Liver (tissue), 9 donors: ENCODE measurements around the gene LRRC32. TPM values are rescaled to one million over a fixed set of nuclear protein-coding genes. Genes with fewer than 3 reads are reported as not detected.

Experiments used
- DNase-seq: peaks from one replicate; pipeline ENCODE4 v3.0.0-alpha.2; 2017; ENCODE audit warnings: low spot score
- H3K27ac ChIP-seq, 2 donors: one replicate each; pipeline ENCODE4 v1.7.0; 2013; ENCODE audit warnings: inconsistent platforms in 2 of 2, low read length in 2 of 2, control low read depth in 1 of 2, low read depth in 1 of 2, mild to moderate bottlenecking in 1 of 2
- H3K27me3 ChIP-seq, 4 donors: one replicate each; pipeline versions ENCODE4 v1.6.1 to v1.7.0; 2013; ENCODE audit warnings: low read length in 3 of 4, inconsistent platforms in 1 of 4, mild to moderate bottlenecking in 1 of 4, moderate library complexity in 1 of 4; ENCODE audit not compliant: control insufficient read depth in 4 of 4, insufficient read depth in 4 of 4
- H3K36me3 ChIP-seq, 4 donors: one replicate each; pipeline versions ENCODE4 v1.6.1 to v1.7.0; 2013; ENCODE audit warnings: low read length in 3 of 4, mild to moderate bottlenecking in 3 of 4, low read depth in 1 of 4, moderate library complexity in 1 of 4; ENCODE audit not compliant: control insufficient read depth in 4 of 4, insufficient read depth in 3 of 4
- H3K4me1 ChIP-seq, 4 donors: one replicate each; pipeline versions ENCODE4 v1.6.1 to v1.7.0; 2013; ENCODE audit warnings: low read length in 3 of 4, mild to moderate bottlenecking in 3 of 4, moderate library complexity in 1 of 4; ENCODE audit not compliant: control insufficient read depth in 4 of 4, insufficient read depth in 4 of 4
- H3K4me3 ChIP-seq, 3 donors: one replicate each; pipeline versions ENCODE4 v1.6.1 to v1.7.0; 2013; ENCODE audit warnings: low read length in 3 of 3, control low read depth in 1 of 3, low read depth in 1 of 3, mild to moderate bottlenecking in 1 of 3
- H3K9ac ChIP-seq, 2 donors: one replicate each; pipeline ENCODE4 v1.7.0; 2013; ENCODE audit warnings: low read length in 2 of 2, mild to moderate bottlenecking in 2 of 2, moderate library complexity in 2 of 2, control low read depth in 1 of 2, low read depth in 1 of 2
- H3K9me3 ChIP-seq, 4 donors: one replicate each; pipeline versions ENCODE4 v1.6.1 to v1.7.0; 2013; ENCODE audit warnings: low read length in 3 of 4; ENCODE audit not compliant: control insufficient read depth in 4 of 4
- CTCF ChIP-seq: fragments of 150-350 bp; IDR thresholded peaks from 2 replicates; pipeline ENCODE4 v1.5.1; 2017; ENCODE audit warnings: improper control_type of control experiment, low read depth, low read length; ENCODE audit not compliant: missing input control
- EGR1 ChIP-seq, 2 donors: IDR thresholded peaks; 2 replicates each; pipeline ENCODE4 v1.6.1; 2016 to 2018; ENCODE audit warnings: antibody characterized with exemption in 2 of 2, low read depth in 2 of 2
- FOXA1 ChIP-seq: IDR thresholded peaks from 2 replicates; pipeline ENCODE4 v1.6.1; 2016; ENCODE audit warnings: antibody characterized with exemption
- FOXA2 ChIP-seq: IDR thresholded peaks from 2 replicates; pipeline ENCODE4 v1.6.1; 2016; ENCODE audit warnings: antibody characterized with exemption
- GABPA ChIP-seq, 2 donors: IDR thresholded peaks in 1 of 2; conservative IDR thresholded peaks in 1 of 2; 2 replicates each; pipeline ENCODE4 v1.6.1; 2016; ENCODE audit warnings: antibody characterized with exemption in 2 of 2, mild to moderate bottlenecking in 1 of 2, moderate library complexity in 1 of 2
- HNF4G ChIP-seq: IDR thresholded peaks from 2 replicates; pipeline ENCODE4 v1.6.1; 2016; ENCODE audit warnings: antibody characterized with exemption
- JUND ChIP-seq, 2 donors: IDR thresholded peaks; 2 replicates each; pipeline ENCODE4 v1.6.1; 2016; ENCODE audit warnings: antibody characterized with exemption in 2 of 2
- MAX ChIP-seq: IDR thresholded peaks from 2 replicates; pipeline ENCODE4 v1.6.1; 2016; ENCODE audit warnings: antibody characterized with exemption
- NR2F2 ChIP-seq: IDR thresholded peaks from 2 replicates; pipeline ENCODE4 v1.6.1; 2016; ENCODE audit warnings: antibody characterized with exemption
- RAD21 ChIP-seq, 2 donors: IDR thresholded peaks; 2 replicates each; pipeline ENCODE4 v1.6.1; 2016; ENCODE audit warnings: antibody characterized with exemption in 2 of 2, mild to moderate bottlenecking in 2 of 2
- RXRA ChIP-seq, 2 donors: IDR thresholded peaks; 2 replicates each; pipeline ENCODE4 v1.6.1; 2017 to 2018; ENCODE audit warnings: antibody characterized with exemption in 2 of 2, mild to moderate bottlenecking in 1 of 2
- SP1 ChIP-seq: IDR thresholded peaks from 2 replicates; pipeline ENCODE4 v1.6.1; 2018; ENCODE audit warnings: antibody characterized with exemption, mild to moderate bottlenecking
- TAF1 ChIP-seq: conservative IDR thresholded peaks from 2 replicates; pipeline ENCODE4 v1.6.1; 2016; ENCODE audit warnings: antibody characterized with exemption, mild to moderate bottlenecking
- YY1 ChIP-seq: IDR thresholded peaks from 2 replicates; pipeline ENCODE4 v1.6.1; 2016; ENCODE audit warnings: antibody characterized with exemption, mild to moderate bottlenecking
- ZBTB33 ChIP-seq: IDR thresholded peaks from 2 replicates; pipeline ENCODE4 v1.6.1; 2016; ENCODE audit warnings: antibody characterized with exemption
- WGBS: extraction: QIAGEN DNeasy Blood & Tissue Kit; methylation state at CpG from one replicate; pipeline ENCODE4 v1.1.7; 2013; 5-methylcytosine and 5-hydroxymethylcytosine counted together
- polyA plus RNA-seq, 2 donors: library from polyadenylated mRNA; stranded (reverse) in 1 of 2; unstranded in 1 of 2; fragments of 200-250 nt in 1 of 2; fragments of >200 nt in 1 of 2; fragmentation: Nextera tagmentation in 1 of 2; extraction: Ambion mirVana in 1 of 2; gene quantifications; one replicate each; pipeline versions ENCODE4 v1.2.1 to v1.2.3, GENCODE V29; 2013 to 2015
- total RNA-seq, 2 donors: library from RNA; depleted of rRNA; stranded (reverse); fragments of >200 nt; gene quantifications; one replicate each; pipeline ENCODE4 v1.2.3, GENCODE V29; 2014
- TF ChIP-seq, protein P1 (sequence below): IDR thresholded peaks from 2 replicates; pipeline ENCODE4 v1.6.1; 2016; ENCODE audit warnings: antibody characterized with exemption
- donor health status: healthy.
- donor health status: healthy.
- donor health status: healthy.
- donor health status: healthy.
- donor health status: healthy.

Gene LRRC32
- total and polyA plus RNA-seq, 4 donors: 5.4 to 15.4 (median 9.3) TPM

DNA sequence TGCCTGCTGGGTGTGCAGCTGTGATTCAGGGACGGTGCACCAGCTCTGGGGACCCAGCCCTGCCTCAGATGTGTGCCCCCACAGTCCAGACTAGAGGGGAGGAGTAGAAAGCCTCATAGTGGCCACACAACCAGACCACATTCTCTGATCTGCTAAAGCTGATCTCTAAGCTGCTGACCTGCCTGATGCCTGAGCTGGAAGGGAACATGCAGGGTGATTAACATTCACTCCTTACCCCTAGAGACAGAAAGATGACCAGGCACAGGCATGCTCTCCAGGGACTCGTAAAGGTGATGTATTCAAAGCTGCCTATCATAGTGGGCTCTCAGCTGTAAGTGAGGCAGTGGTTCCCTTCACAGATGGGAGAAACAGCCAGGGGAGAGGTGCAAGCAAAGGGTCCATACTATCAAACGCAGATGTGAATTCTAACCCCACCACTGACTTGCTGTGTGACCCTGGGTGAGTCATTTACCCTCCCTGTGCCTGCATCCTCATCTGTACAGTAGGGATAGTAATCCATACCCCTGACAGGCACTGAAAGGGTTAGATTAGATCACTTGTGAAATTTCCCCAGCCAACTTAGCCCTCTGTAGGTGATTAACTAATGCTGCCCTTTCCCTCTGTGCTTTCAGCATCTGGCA, 29.0 kb upstream of the LRRC32 start:
- Histone ChIP-seq H3K27ac (no peak overlapping the region), H3K4me3 (no peak overlapping the region), H3K9me3 (no peaks in the 10 kb centered on the region), H3K4me1 (no peaks in the 10 kb centered on the region), H3K36me3 (no peaks in the 10 kb centered on the region), H3K9ac (no peak overlapping the region), H3K27me3 (no peaks in the 10 kb centered on the region)
- 89% methylated on average over 3 of the region's 3 CpGs for WGBS
- TF ChIP-seq CTCF: no peak
- TF ChIP-seq GABPA (IDR thresholded peaks at IDR 0.05 in 1 of 2, conservative IDR thresholded peaks at IDR 0.05 in 1 of 2): no peak
- TF ChIP-seq TAF1: no peak
- TF ChIP-seq, protein P1, sequence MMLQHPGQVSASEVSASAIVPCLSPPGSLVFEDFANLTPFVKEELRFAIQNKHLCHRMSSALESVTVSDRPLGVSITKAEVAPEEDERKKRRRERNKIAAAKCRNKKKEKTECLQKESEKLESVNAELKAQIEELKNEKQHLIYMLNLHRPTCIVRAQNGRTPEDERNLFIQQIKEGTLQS: no peak
- TF ChIP-seq HNF4G: no peak
- TF ChIP-seq ZBTB33: no peak
- TF ChIP-seq FOXA2: no peak
- TF ChIP-seq NR2F2: no peak
- TF ChIP-seq MAX: no peak
- no peak for TF ChIP-seq YY1
- no peak for TF ChIP-seq SP1
- DNase-seq: no peak

DNA sequence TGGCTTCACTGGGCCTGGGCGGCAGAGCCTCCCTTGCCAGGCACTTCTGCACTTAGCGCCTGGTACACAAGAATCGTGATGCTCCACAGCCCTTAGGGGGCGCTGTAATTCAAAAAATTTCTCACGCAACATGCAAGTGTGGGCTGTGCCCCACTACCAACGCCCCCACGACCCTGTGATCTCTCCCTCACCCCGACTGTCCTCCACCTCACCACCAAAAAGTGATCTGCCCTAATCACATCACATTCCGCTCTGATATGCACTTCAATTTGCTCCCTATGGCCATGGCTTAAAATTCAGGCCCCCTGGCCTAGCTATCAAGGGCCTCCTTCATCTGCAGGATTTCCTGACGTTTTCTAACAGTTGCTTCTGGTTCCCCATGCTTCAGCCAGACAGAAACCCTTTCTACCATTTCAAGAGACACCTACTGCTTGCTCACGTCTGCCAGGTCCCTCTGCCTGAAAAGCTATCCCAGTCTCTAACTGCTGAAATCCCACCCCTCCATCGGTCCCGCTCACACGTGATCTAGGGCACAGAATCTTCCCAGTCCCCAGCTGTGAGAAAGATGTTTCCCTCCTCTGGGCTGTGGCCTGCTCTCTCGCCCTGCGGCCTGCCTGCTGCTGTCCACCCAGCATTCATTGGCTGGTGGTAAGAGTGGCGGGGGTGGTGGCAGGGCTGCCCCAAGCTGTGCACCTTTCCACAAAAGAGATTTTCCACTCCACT, 27.9 kb upstream of the LRRC32 start:
- H3K27me3 ChIP-seq: no peaks in the 10 kb centered on the region
- H3K36me3 ChIP-seq: no peaks in the 10 kb centered on the region
- WGBS: 83% methylated on average over 17 of the region's 17 CpGs
- H3K27ac ChIP-seq: no peak overlapping the region
- no peaks in the 10 kb centered on the region for H3K4me1 ChIP-seq
- H3K9ac ChIP-seq: no peak overlapping the region
- no peak for TF ChIP-seq MAX
- no peak for TF ChIP-seq EGR1 (IDR thresholded peaks at IDR 0.05; ENCODE audit: low read depth in 2 of 2)
- DNase-seq: peak; percentile 56
- no peak overlapping the region for H3K4me3 ChIP-seq
- no peaks in the 10 kb centered on the region for H3K9me3 ChIP-seq

DNA sequence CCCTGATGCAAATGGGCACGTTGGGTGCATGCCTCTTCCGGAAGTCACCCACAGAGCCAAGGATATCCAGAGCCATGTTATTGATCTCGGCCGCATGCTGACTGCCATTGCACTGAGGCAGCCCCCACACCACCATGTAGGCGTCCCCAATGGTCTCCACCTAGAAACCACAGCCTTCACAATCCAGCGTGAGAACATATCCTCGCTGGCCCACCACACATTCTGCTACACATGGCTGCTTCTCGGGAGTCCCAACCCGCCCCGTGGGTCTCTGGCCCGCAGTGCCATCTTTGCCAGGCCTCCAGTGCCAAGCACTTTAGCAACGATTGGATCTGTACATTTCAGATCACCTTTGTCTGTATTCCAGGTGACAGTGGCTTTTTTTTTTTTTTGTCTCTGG, 26.2 kb upstream of the LRRC32 start:
- Histone ChIP-seq H3K4me1 (no peaks in the 10 kb centered on the region), H3K4me3 (no peak overlapping the region), H3K27ac (no peak overlapping the region), H3K9ac (no peak overlapping the region), H3K9me3 (no peaks in the 10 kb centered on the region), H3K27me3 (no peaks in the 10 kb centered on the region), H3K36me3 (no peaks in the 10 kb centered on the region)
- DNase-seq: no peak
- TF ChIP-seq GABPA (IDR thresholded peaks at IDR 0.05 in 1 of 2, conservative IDR thresholded peaks at IDR 0.05 in 1 of 2) (no peak), CTCF (no peak), RAD21 (IDR thresholded peaks at IDR 0.05) (no peak), ZBTB33 (no peak), JUND (IDR thresholded peaks at IDR 0.05) (no peak), HNF4G (no peak), YY1 (no peak), MAX (no peak), FOXA1 (no peak), RXRA (IDR thresholded peaks at IDR 0.05) (no peak), FOXA2 (no peak), TAF1 (no peak)
- 94% methylated on average over 12 of the region's 12 CpGs for WGBS
